Adrenal gland (tissue), 12 donors: Measurements from ENCODE around the gene ITM2C. TPM values are rescaled to one million over a fixed set of nuclear protein-coding genes. Genes with fewer than 3 reads are reported as not detected.

Source experiments
- DNase-seq, 7 donors: peaks; one replicate each; pipeline ENCODE4 v3.0.0-alpha.2; 2019 to 2020
- H3K27ac ChIP-seq, 5 donors: fragments of 200-600 bp; sonication (generic) in 4 of 5; 1 replicate in 3 of 5; 2 replicates in 2 of 5; pipeline versions ENCODE4 v1.5.1 to v1.8.0; 2016 to 2020; ENCODE audit warnings: mild to moderate bottlenecking in 1 of 5
- H3K27me3 ChIP-seq: fragments of 200-600 bp; 2 replicates; pipeline ENCODE4 v1.8.0; 2021
- H3K36me3 ChIP-seq, 2 donors: fragments of 200-600 bp; replicated peaks in 1 of 2; 1 replicate in 1 of 2; 2 replicates in 1 of 2; pipeline versions ENCODE4 v1.5.1 to v1.8.0; 2018 to 2022
- H3K4me1 ChIP-seq, 2 donors: fragments of 200-600 bp; replicated peaks in 1 of 2; 1 replicate in 1 of 2; 2 replicates in 1 of 2; pipeline versions ENCODE4 v1.5.1 to v1.8.0; 2018 to 2021
- H3K4me3 ChIP-seq, 4 donors: fragments of 200-600 bp; sonication (generic) in 3 of 4; one replicate each; pipeline ENCODE4 v1.5.1; 2016 to 2018
- H3K9me3 ChIP-seq, 3 donors: fragments of 200-600 bp; sonication (generic) in 1 of 3; replicated peaks in 1 of 3; 1 replicate in 2 of 3; 2 replicates in 1 of 3; pipeline versions ENCODE4 v1.5.1 to v1.8.0; 2016 to 2021
- CTCF ChIP-seq, 6 experiments: fragments of 450-650 bp in 4 of 6; fragments of 200-600 bp in 2 of 6; sonication (generic) in 1 of 6; IDR thresholded peaks; 1 replicate in 5 of 6; 2 replicates in 1 of 6; pipeline versions ENCODE4 v1.5.1 to v1.8.0; 2016 to 2021; ENCODE audit warnings: antibody characterized with exemption in 6 of 6, mild to moderate bottlenecking in 2 of 6, moderate library complexity in 1 of 6
- POLR2A ChIP-seq, 2 donors: fragments of 450-650 bp; IDR thresholded peaks; one replicate each; pipeline ENCODE4 v1.6.1; 2017; ENCODE audit warnings: antibody characterized with exemption in 2 of 2, mild to moderate bottlenecking in 2 of 2, moderate library complexity in 1 of 2
- WGBS, 4 donors: extraction: QIAGEN DNeasy Blood & Tissue Kit in 2 of 4; methylation state at CpG; one replicate each; pipeline versions ENCODE4 v1.1.5 to v1.1.7; 2013 to 2017; 5-methylcytosine and 5-hydroxymethylcytosine counted together
- intact Hi-C, 2 donors: fragments of 100-400 bp; cut with DNase I; formaldehyde crosslinking; loops; one replicate each; pipeline versions ENCODE4 v1.14.1 to v1.15.0; 2022 to 2023
- polyA plus RNA-seq, 3 donors: library from polyadenylated mRNA; stranded (reverse); fragments of 200-250 nt in 2 of 3; fragments of 350-450 nt in 1 of 3; fragmentation: Illumina TruSeq in 1 of 3; extraction: RNeasy Lipid Tissue Mini Kit (QIAGEN cat#74804) in 1 of 3; gene quantifications; one replicate each; pipeline ENCODE4 v1.2.3, GENCODE V29; 2013 to 2014
- total RNA-seq, 9 donors: library from RNA; depleted of rRNA in 4 of 9; stranded (reverse); fragments of >200 nt in 4 of 9; fragments of 120-200 nt in 1 of 9; fragmentation: NEBNext Ultra II Directional in 1 of 9; extraction: Animal tissue kit (Norgen Biotek cat#: 25700) in 1 of 9; gene quantifications; one replicate each; pipeline versions ENCODE4 v1.1.0 to v1.2.4, GENCODE V29; 2013 to 2023
- donor health status: healthy with polysubstance abuse.
- donor health status: Bipolar disorder and iron deficiency.
- donor health status: DM: yes; HTN: yes; CAD: no.
- donor health status: DM: no; HTN: no; CAD: no.
- donor health status: DM: no; HTN: no; CAD: no.
- donor health status: DM: yes; HTN: yes; CAD: no.

ITM2C gene
- total and polyA plus RNA-seq, 12 donors: 16.8 to 131 (median 35.6) TPM

GRCh38 chr2:230889911-230890601 lies 25.3 kb downstream of the ITM2C start:
- Histone ChIP-seq H3K4me3 (no peak overlapping the region), H3K27me3 (no peaks in the 10 kb centered on the region), H3K36me3 (no peaks in the 10 kb centered on the region), H3K27ac (no peak overlapping the region), H3K4me1 (no peaks in the 10 kb centered on the region), H3K9me3 (no peaks in the 10 kb centered on the region)
- intact Hi-C loops: no loop called here
- no peak for DNase-seq
- 87 to 91% (median 89%) methylated on average over 22 of the region's 22 CpGs for WGBS, 4 donors
- TF ChIP-seq POLR2A (IDR thresholded peaks at IDR 0.05) (no peak), CTCF (IDR thresholded peaks at IDR 0.05) (no peak)

GRCh38 chr2:230890646-230891045 lies 25.9 kb downstream of the ITM2C start:
- Histone ChIP-seq H3K9me3 (no peaks in the 10 kb centered on the region), H3K27me3 (no peaks in the 10 kb centered on the region), H3K4me1 (no peaks in the 10 kb centered on the region), H3K36me3 (no peaks in the 10 kb centered on the region), H3K27ac (no peak overlapping the region), H3K4me3 (no peak overlapping the region)
- DNase-seq: no peak
- intact Hi-C loops: no loop called here
- 78 to 92% (median 90%) methylated on average over 4 of the region's 4 CpGs for WGBS, 4 donors
- no peak for TF ChIP-seq POLR2A (IDR thresholded peaks at IDR 0.05)
- TF ChIP-seq CTCF (IDR thresholded peaks at IDR 0.05): no peak

GRCh38 chr2:230891064-230891463 lies 26.3 kb downstream of the ITM2C start:
- Histone ChIP-seq H3K4me1 (no peaks in the 10 kb centered on the region), H3K27ac (no peak overlapping the region), H3K36me3 (no peaks in the 10 kb centered on the region), H3K27me3 (no peaks in the 10 kb centered on the region), H3K9me3 (no peaks in the 10 kb centered on the region), H3K4me3 (no peak overlapping the region)
- DNase-seq: peak in 5 of 7 donors; percentile 32 to 65 (median 49)
- TF ChIP-seq CTCF (IDR thresholded peaks at IDR 0.05): no peak
- no peak for TF ChIP-seq POLR2A (IDR thresholded peaks at IDR 0.05)
- WGBS, 4 donors: 25 to 40% (median 28%) methylated on average over 5 of the region's 5 CpGs
- intact Hi-C loops: no loop called here

- Histone ChIP-seq H3K4me1 (no peaks in the 10 kb centered on the region), H3K27me3 (no peaks in the 10 kb centered on the region), H3K4me3 (no peak overlapping the region), H3K27ac (no peak overlapping the region), H3K9me3 (no peaks in the 10 kb centered on the region), H3K36me3 (no peaks in the 10 kb centered on the region)
- no peak for DNase-seq
- WGBS, 4 donors: 64 to 82% (median 76%) methylated on average over 6 of the region's 6 CpGs
- TF ChIP-seq CTCF (IDR thresholded peaks at IDR 0.05) (no peak), POLR2A (IDR thresholded peaks at IDR 0.05) (no peak)
- intact Hi-C loops: no loop called here
These were observed 26.8 kb downstream of the ITM2C start for GRCh38 chr2:230891509-230891908.
